Tongue (tissue), 2 donors: ENCODE results near the gene MBD5. TPM values are rescaled to one million over a fixed set of nuclear protein-coding genes. Genes with fewer than 3 reads are reported as not detected.

Experiments
- DNase-seq: peaks from one replicate; pipeline ENCODE4 v3.0.0-alpha.2; 2015
- total RNA-seq: library from RNA; depleted of rRNA; stranded (reverse); fragments of >200 nt; gene quantifications from one replicate; pipeline ENCODE4 v1.2.3, GENCODE V29; 2014

Gene MBD5
- total RNA-seq, 1 donor from 2014 or later = 50.2 TPM

DNA sequence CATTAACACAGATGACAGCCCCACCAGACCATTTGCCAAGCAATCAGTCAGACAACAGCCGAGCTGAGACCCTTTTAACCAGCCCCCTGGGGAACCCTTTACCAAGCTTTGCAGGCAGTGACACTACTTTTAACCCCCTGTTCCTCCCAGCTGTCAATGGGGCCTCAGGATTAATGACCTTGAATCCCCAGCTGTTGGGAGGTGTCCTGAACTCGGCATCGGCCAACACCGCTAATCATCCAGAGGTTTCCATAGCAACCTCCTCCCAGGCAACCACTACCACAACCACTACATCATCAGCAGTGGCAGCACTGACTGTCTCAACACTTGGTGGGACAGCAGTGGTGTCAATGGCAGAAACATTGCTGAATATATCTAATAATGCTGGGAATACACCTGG lies 462.8 kb downstream of the MBD5 start:
- DNase-seq = peak; percentile 25

DNA sequence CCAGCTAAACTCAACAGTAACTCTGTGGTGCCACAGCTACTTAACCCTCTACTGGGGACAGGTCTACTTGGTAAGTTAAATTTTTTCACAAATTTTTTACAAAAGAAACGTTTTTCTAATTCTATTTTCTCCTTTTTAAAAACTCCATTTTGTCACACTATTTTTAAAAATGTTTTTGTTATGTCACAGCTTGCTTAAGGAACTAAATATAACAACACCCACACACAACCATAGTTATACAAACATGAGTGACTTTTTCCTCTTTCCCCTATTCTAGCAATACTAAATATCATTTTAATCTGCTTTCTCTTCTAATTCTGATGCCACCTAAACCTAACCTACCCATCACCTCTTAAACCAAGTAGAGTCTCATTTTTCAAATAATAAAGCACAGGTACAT lies 463.2 kb downstream of the MBD5 start:
- no peak for DNase-seq

DNA sequence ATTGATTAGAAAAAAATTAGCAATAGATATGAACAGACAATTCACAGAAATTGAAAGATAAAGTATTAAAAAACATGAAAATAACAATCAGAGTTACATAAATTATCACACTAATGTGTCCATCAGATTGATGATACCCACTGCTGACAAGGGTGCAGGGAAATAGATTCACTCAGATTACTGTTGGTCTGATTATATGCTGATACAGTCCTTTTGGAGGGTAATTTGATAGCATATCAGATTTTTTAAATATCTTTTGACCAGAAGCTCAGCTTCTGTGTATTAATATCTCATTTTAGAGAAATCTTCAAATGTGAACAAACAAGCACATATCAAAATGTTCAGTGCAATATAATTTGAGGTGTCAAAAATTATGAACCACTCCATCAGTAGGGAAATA lies 465.8 kb downstream of the MBD5 start:
- DNase-seq = no peak

DNA sequence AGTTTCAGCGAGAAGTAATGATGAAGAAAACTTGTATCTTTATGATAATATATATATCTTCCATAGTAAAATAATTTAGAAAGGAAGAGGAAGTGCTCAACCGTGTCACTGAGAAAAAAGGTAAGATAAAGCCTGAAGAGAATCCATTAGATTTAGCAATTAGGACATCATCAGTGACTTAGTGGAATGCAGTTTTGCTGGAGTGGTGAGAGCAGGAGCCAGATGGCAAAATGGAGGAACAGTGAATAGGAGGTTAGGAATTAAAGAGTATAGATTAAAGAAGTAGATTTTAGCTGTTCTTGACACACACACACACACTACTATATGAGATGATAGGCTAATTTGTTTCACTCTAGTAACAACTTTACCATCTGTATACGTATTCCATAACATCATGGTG lies 466.5 kb downstream of the MBD5 start:
- no peak for DNase-seq

DNA sequence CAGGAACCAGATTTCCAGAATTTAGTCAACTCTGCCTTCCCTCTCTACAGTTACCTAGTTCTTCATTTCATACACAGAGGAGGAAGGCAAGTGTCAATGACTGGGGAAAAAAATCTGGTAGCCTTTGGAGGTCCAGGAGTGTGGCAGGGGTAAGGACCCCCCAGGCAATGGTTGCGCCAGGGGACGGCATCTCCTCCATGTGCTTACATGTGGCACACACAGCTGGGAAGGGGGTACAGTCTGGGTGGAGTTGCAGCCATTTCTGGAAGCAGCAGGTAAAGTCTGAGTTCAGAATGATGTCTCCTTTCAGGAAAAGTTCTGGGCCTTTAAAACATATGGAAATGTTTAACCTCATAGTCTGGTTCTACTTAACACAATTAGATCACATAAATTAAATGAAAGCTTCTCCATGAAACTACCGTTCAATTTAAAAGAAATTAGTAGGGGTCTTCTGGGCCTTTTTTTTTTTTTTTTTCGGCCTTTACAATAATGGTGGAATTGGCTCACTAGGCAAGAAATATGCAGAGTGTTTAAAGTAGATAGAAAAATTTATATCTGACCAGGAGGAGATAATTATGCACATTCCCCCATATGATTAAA lies 470.0 kb downstream of the MBD5 start:
- DNase-seq = no peak

DNA sequence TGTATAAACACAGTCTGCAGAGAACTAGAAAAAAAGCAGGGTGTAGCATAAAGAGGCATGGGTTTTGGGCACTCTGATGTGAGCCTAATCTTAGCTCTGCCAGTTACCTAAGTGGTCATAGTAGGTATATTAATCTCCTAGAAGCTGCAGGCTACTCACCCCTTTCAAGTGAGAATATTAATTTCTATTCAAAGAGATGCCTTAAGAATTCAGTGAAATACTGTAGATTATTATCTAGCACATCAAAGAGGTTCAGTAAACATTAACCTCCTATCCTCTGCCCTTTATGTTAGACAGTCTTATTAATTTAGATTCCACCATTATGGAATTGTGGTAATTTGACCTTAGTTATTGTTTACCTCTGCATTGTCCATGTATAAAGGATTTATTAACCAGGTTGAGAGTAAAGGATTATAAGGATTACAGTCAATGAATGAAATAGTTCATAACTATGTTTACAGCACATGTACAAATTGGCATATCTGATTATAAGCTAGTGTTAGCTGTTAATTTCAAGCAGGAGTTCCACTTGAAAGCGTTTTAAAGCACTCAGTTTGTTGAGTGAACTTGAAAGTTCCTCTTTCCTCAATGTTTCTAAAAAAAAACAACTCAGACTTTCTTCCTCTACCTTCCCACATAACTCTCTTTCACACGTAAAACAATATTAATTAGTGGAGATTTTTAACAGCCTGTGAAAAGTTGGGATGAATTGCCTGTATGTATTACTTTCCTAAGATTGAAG lies 473.1 kb downstream of the MBD5 start:
- DNase-seq = no peak

DNA sequence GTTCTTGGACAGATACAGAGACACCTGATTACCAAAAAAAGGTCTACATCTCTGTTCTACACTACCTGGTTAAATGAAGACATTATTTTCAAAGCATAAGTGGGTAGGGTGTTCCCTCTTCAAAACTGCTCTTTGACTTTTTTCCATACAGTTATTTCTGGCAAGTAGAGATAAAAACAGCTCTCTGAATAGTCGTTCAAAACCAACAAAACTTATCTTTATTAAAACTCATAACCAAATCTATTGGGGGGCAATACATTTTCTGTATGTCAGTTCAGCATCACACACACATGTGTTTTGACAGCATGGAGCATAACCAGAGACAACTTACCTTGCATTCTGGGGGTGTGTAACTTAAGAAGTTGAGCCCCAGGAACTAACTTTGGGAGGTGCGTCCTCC lies 474.7 kb downstream of the MBD5 start:
- DNase-seq = no peak

DNA sequence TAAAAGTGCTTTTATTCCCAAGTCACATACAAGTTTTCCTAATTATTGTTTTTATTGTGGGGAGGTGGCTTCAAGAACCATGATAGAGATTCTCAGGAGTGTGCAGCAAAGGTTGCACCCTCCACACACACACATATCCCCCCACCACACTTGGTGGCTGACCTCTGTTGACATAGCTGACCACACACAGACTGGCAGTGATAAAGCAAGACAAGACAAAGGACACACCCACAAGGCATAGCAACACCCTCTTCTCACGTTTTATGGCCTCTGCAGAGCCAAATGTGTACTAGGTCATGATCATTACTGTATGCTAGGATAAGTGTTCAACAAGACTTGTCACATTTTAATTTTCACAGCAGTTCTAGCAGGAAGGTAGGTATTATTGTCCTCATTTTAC lies 480.7 kb downstream of the MBD5 start:
- DNase-seq = no peak

DNA sequence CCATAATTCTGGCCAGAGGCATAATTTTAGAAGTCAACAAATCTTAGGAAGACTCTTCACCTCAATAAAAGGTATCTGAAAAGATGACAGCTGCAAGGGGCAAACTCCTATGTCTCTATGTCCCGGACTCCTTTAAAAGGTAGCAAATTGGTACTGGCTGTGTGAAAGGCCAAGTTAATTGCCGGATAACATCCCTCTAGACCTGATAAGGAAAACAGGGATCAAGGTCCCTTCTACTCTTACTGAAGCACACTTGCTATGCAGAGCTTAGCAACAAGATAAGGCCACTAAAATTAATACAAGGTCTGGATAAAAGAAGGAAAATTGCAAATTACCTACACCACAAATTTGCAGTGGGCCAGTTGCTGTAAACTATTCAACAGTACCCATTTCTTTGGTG lies 482.6 kb downstream of the MBD5 start:
- DNase-seq = no peak

DNA sequence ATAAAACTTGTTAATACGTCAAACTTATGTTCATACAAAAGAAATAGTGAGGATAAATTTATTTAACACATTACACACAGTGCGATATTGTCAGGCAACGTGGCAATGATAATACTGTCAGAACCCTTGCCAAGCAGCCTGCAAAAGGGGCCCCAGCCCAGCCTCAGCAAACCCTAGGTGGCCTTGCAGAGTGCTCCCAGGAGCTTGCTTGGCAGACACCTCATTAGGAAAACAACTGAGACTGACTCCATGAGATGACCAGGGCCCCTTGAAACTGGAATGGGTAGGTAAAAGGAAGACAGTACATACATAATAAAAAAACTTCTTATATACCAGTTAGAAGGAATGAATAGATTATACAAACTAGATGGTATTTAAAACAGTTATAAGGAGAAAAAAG lies 487.1 kb downstream of the MBD5 start:
- no peak for DNase-seq

DNA sequence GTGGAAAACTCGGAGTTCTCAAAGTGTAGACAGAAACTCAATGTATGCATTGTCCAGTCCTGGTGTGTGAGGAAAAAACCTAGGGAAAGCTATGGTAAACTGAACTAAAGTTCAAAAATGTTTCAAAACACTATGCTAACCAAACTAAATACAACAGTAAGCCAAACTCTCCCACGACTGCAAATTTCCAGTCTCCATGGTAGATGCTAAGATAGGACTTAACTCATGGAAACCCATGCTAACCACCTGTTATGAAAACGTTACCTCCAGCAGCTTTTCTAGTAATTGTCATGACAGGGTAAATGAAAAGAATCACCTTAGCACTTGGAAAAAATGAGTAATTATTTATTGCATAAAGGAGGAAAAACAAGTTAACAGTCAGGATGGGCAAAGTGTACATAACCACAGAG lies 488.0 kb downstream of the MBD5 start:
- DNase-seq = no peak

DNA sequence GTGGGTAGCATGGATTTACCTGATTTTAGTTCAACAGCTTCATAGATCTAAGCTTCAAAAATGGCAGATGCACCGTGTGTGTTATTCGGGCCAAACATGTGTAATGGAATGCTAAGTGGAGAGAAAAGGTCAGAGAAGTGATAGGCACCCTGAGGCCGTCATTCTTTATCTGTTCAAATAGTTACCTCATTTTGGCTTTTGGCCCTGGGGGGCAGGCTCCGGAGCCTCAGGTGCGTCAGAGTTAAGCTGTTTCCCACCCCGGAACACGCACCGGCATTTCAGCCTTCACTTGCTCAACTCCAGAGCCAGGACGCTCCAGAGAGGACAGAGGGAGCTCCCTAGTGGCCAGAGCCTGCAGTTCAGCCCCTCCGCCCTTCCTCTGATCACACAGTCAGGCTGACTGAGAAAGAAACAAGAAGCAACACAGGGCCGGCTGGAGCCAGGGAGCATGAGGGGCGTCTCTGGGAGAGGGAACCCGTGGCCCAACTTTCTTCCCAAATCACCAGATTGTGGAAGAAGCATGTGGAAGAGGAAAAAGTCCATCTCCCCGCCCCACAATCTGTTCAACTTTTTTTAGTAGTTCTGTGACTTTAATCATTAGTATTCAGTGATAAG lies 488.5 kb downstream of the MBD5 start:
- peak; percentile 84 for DNase-seq

DNA sequence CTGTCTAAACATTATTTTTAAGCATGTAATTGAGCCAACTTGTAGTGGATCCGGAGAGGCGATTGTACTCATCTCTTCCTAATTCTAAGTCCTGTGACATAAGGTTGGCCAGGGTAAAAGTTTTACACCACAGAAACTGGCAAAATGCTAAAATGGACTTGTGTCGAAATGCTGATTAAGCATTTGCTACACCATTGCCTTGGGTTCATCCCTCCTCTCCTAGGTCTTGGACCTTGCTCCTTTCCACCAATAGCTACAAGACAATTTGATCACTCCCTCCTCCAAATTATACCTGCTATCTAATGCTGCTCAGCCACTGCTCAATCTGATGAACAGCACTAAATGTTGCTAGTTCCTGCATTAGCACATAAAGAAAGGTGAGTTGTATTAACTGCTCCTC lies 491.0 kb downstream of the MBD5 start:
- no peak for DNase-seq

DNA sequence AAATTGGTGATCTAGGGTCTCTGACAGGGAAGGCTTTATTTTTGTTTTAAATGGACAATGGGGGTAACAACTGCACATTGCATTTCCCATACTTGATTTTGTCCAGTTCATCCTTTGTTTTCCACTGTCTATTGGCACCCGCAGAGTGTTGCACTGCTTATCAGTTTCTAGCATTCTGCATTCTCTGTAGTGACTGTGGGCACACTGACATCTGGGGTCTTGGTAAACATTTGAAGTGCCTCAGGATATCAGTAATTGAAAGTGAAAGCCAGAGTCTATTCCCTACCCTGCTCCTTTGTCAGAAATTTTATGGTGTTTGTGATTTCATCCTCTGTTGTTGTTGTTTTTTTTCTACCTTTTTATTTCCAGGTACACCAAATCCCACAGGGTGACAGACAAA lies 491.6 kb downstream of the MBD5 start:
- no peak for DNase-seq

DNA sequence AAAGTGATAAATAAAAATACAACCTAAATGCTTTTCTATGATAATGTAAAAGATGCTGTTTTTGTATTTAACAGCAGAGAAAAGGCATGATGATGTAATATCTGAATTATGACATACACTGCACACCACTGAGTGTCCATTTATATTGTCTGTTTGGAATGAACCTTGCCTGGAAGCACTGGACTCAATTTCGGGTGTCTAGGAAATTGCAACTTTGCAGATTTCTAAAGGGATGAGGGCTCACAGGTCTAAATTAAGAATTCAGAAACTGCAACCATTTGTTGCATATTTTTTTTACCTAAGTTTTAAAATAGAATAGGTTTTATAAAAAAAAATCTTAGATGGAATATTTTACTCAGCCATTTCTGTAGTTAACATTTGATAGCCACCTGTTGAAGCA lies 492.5 kb downstream of the MBD5 start:
- DNase-seq = no peak

DNA sequence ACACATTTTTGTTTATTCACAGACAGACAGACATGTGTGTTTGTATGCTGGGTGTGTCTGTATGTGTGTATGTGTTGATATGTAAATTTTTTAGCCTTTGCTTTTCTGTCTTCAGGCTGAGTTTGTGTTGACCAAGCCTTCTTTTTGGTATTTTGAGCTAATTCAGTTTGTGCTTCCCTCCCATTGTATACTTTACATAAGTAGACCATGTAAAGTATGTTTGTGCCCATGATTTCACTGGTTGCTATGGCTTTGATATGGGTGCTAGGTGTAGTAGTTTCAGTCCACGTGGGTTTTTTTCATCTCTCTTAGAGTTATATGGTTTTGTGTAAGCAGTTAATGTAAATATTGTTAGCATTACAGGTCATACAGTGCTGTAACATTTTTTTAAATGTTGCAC lies 494.2 kb downstream of the MBD5 start:
- no peak for DNase-seq

DNA sequence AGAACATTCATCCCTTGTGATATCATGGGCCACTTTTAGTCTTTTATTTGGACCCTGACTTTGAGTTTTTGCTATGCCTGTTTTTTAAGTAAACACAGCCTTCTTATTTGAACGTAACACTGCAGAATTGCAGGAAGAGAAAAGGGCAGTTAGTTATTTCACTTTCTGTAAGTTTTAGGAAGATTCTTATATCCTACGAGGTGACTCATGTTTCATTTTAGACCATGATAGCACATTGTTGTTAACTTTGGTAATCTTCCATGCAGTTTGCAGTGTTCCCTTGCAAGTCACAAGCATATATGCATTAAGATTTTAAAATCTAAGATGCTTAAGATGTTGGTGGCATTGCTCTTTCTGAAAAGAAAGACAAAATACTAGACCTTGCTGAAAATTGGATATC lies 495.1 kb downstream of the MBD5 start:
- no peak for DNase-seq

DNA sequence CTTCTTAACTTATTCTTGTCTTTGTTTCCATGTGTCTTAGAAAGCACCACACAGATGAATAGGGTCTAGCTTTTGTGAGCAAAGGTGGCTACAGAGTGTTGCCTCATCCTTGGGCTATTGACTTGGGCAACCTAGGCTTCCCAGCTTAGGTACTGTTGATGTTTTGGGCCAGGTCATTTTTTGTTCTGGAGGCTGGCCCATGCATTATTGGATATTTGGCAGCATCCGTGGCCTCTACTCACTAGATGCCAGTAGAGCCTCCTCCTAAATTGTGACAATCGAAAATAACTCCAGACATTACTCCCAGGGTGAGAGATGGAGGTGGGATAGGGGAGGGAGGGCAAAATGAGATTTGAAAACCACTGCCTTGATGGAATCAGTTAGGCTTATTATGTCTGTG lies 496.4 kb downstream of the MBD5 start:
- DNase-seq = no peak

DNA sequence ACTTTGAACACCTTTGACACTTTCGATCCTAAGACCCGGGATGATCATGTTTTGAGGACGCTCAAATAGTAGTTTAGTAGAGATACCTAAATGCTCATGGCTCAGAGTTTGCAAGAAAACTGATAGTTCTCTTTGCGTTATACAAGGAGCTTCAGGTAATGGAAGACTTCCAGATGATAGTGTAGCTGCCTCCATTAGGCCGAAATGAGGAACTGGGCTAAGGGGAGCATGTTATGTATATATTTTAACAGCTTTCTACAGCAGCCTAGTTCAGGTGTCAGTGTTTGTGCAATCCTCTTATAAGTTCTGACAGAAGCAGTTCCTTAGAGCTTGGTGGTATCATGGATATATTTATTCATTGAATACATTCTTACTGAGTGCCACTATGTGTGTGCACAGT lies 496.9 kb downstream of the MBD5 start:
- no peak for DNase-seq

DNA sequence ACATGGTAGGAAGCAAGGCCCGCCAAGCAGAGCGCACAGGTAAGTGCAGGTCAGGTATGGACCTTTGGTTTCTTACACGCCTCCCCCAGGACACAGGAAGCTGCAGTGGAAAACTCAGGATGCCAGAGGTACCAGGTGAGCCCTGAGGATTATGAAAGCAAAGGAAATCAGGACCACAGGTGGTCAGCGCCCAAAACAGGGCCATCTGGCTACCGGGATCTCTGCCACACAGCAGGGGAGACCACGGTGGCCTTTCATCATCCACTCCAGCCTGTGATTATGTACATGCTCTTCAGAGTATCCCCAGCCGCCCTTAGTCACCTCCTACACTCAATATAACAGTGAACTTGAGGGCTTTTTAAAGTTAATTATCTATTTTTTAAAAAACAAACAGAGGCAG lies 498.1 kb downstream of the MBD5 start:
- no peak for DNase-seq

DNA sequence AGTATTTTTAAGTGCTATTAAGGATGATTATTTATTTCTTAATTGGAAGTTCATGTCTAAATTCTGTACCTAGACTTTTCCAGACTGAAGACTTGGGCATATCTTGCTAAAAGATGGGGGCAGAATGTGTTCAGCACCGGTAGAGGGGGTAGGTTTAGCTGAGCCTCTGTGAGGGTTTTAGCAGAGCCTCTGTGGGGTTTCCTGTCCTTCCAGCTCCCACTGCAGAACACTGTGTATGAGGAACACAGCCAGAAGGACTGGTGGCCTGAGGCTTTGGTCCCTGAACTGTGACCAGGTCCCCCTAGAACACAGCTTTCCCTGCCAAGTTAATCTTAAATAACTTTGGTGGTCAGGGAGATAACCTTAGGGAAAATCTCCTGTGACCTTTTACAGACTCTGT lies 500.3 kb downstream of the MBD5 start:
- DNase-seq = no peak

DNA sequence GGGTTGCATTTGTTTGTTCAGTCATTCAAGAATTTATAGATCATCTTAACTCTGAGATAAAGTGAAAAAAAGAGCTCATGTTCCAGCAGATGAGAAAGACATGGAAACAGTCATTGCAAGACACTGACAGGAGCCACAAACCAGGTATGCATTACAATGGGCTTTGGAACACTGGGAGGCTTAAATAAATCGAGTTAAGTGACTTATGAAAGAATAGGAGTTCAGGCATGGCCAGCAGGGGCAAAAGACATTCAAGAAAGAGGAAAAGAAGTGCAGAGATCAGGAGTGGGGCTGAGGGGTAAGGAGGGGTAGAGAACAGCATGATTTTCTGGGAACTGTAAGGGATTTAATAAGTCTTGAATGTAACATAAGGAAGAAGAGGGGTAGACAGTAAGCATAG lies 502.4 kb downstream of the MBD5 start:
- no peak for DNase-seq

DNA sequence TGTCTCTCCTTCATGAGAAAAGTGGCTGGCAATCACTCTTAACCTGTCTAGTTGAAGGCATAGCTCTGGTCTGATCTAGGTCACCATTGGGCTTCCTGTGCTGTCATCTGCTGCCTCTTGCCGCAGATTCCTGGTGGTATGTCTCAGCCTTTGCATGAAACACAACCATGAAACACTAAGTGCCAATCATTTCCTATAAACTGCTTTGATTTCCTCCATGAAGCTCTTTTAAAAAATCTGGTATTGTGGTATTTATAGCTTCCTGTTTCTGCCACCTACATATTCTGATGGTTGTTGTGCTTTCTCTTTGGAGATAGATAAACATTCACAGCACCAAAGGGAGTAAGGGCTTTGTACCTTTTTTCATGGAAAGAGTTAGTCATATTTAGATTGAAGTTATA lies 503.6 kb downstream of the MBD5 start:
- no peak for DNase-seq

DNA sequence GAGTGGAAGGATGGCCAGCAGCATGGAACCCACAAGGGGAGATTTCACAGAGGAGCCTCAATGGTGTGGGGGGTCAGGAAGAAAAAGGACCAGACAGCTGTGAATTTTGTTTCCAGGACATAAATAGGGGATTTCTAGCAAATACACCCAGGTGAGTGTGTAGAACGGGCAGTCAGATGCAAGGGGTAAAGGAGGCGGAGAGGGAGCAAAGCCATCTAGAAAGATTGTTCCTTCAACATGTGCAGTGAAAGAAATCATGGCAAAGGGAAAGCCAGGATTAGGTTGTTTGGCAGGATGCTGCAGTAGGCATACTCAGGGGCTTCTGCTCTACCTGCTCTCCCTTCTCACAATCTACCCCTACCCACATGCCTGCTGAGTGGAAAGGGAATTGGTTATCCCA lies 504.2 kb downstream of the MBD5 start:
- DNase-seq = no peak
